Measurements from ENCODE around the gene HOXC12.

- TF ChIP-seq RFX5 (IDR thresholded peaks at IDR 0.05; ENCODE audit: low read length) = no peak
- no peak for TF ChIP-seq FOXJ3 (CRISPR knock-in tag; IDR thresholded peaks at IDR 0.05)
- TF ChIP-seq CTCF (IDR thresholded peaks at IDR 0.05) = no peak
- TF ChIP-seq YY1 (IDR thresholded peaks at IDR 0.05; ENCODE audit: low read depth) = no peak
- no peak for TF ChIP-seq GABPA (IDR thresholded peaks at IDR 0.05; ENCODE audit: low read depth)
- no peak for TF ChIP-seq ZBTB33 (IDR thresholded peaks at IDR 0.05; ENCODE audit: borderline replicate concordance, low read depth)
- no peak for TF ChIP-seq USF2 (IDR thresholded peaks at IDR 0.05; ENCODE audit: borderline replicate concordance, low read depth, low read length)
- no peak for TF ChIP-seq EP300 (IDR thresholded peaks at IDR 0.05; ENCODE audit: borderline replicate concordance in 1 of 2, low read depth in 1 of 2, low read length in 1 of 2)
- no peak for TF ChIP-seq POLR2AphosphoS5 (IDR thresholded peaks at IDR 0.05; ENCODE audit: low read depth, low read length)
- TF ChIP-seq MAX (IDR thresholded peaks at IDR 0.05; ENCODE audit: low read depth) = no peak
- TF ChIP-seq PBX3 (IDR thresholded peaks at IDR 0.05) = no peak
- no peak for TF ChIP-seq TAF1 (IDR thresholded peaks at IDR 0.05; ENCODE audit: borderline replicate concordance, low read depth, low read length)
Measured at GRCh38 chr12:53974084-53975063, 19.7 kb downstream of the HOXC12 start, which contains the start of gene HOTAIR.
